ENCODE results near the gene RNASEH1.
"Not testable (repeated sequence)": the region's sequence is repeated elsewhere in the genome, so short reads cannot be mapped to it uniquely, and the experiment has no call there.

Gene RNASEH1

DNA sequence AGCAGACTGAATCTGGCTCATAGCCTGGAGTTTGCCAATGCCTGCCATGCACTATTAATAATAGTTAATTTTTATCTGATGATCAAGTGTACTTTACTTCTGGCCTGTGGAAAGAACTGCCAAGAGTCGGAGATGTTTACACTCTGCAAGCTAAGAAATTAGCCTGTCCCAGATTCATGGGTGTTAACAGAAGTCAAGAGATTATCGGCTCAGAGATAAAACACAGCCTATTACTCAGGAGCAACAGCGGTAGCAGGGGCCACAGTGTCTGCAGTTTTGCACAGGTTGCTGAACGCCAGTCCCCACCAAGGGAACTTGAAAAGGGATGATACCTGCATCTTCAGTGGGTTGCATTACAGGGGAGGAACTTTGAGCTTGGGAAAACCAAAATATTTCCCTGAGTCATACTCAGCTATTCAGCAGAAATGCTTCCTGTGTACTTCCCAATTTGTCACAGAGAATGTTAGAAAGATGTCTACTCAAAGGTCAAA, 34.5 kb downstream of the RNASEH1 start:
- FAIRE-seq, result no peak
- DNase-seq (ENCODE audit: extremely low spot score, insufficient read length, low read depth), result no peak

DNA sequence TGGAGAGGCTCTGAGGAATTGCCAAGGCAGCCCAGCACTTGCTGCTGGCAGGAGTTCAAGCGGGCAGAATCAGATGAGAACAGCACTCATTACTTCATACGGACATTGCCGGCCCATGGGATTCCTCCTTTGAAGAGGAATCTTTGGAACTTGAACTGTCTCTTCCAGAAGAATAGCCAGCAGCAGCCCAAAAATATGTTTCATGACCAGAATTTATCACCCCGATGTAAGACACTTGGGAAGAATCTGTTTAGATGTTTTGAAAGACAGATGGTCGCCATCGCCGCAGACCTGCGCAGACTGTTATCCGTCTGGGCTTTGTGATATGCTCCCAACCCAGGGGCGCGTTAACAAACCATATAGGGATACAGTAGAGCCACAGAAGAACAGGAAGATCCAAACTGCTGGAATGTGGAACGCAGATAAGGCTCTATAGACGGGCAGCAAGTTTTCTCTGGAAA, 35.1 kb downstream of the RNASEH1 start:
- DNase-seq (ENCODE audit: extremely low spot score, insufficient read length, low read depth) (no peak), FAIRE-seq (no peak)

DNA sequence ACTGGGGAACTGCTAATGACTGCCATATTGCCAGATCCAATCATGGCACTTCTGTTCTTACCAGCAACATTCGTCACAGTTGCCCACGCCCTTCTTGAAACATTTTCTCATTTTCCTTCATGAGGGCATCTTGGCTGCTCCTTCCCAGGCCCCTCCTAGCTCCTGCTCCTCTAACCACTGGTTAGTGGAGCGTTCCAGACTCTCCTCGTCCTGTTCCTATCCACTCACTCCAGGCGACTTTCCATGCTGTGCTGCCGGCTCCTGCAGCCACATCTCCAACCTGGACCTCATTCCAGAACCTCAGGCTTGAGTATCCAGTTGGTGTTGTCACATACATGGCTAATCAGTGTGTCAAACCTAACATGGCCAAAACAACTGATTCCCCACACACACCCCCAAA, 37.5 kb downstream of the RNASEH1 start:
- DNase-seq (ENCODE audit: extremely low spot score, insufficient read length, low read depth) (no peak), FAIRE-seq (no peak)

DNA sequence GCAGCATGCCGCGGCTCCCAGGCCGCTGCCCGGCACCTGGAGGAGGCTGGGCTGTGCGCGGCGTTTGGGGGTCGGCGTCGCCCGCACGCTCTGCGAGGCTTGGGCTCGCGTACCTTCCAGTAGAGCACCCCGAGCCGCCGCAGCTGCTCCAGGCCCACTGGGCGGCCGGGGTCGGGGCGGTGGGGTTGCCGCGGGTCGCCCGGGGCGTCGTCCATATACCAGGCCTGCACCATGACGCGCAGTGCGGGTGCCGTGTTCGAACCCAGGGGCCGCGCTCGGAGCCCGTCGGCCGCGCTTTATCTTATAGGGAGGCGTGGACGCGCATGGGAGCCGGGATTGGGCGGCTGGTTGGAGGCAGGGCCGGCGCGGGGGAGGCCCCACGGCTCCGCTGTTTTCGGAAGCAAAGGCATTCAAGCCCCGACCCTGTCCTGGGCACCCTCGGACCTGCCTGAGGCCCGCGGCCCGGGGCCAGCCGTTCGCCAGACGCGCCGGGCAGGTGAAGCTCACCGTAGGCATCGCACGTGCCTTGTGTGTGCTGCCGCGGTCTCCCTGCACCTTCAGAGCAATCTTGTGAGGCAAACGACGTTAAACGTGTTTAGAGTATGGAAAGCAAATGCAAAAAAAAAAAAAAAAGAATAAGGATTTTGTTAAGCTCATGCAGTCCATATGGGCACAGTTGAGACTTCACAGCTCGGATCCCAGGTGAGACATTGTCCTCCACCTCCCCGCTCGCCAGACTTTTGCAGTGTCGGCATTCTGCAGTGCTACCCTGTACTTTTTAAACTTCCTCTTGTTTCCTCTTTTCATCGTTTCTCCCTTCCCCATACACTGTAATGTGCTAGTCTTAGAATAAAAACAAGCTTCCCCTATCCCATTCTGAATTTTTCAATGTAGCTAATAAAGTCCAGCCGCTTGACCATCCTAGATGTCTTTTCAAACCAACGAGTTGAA, 38.6 kb downstream of the RNASEH1 start, which contains the start of gene ADI1:
ADI1 (minus strand) TSS at position 277 of the 951 bp plus-strand sequence; CDS start at position 233, 44 bp downstream.
- FAIRE-seq, result no peak

GRCh38 chr2:3518496-3519254, 39.5 kb downstream of the RNASEH1 start:
- FAIRE-seq, result peak; percentile 80

More for the DNA sequence above, 38.6 kb downstream of the RNASEH1 start, which contains the start of gene ADI1:
- peak; percentile 62 for DNase-seq (ENCODE audit: extremely low spot score, insufficient read length, low read depth)

GRCh38 chr2:3517948-3518495, 40.1 kb downstream of the RNASEH1 start:
- DNase-seq (ENCODE audit: extremely low spot score, insufficient read length, low read depth), result no peak

More at GRCh38 chr2:3518496-3519254, 39.5 kb downstream of the RNASEH1 start:
- DNase-seq (ENCODE audit: extremely low spot score, insufficient read length, low read depth), result peak; percentile 99

GRCh38 chr2:3516831-3517230, 41.3 kb downstream of the RNASEH1 start:
- no peak for DNase-seq (ENCODE audit: extremely low spot score, insufficient read length, low read depth)
- no peak for FAIRE-seq

More at GRCh38 chr2:3517948-3518495, 40.1 kb downstream of the RNASEH1 start:
- no peak for FAIRE-seq

- FAIRE-seq; DNase-seq (ENCODE audit: extremely low spot score, insufficient read length, low read depth): not testable (repeated sequence)
Observed at GRCh38 chr2:3515438-3515837, 42.7 kb downstream of the RNASEH1 start.

- DNase-seq (ENCODE audit: extremely low spot score, insufficient read length, low read depth), result no peak
- FAIRE-seq, result no peak
Observed at GRCh38 chr2:3513026-3513810, 44.9 kb downstream of the RNASEH1 start.

DNA sequence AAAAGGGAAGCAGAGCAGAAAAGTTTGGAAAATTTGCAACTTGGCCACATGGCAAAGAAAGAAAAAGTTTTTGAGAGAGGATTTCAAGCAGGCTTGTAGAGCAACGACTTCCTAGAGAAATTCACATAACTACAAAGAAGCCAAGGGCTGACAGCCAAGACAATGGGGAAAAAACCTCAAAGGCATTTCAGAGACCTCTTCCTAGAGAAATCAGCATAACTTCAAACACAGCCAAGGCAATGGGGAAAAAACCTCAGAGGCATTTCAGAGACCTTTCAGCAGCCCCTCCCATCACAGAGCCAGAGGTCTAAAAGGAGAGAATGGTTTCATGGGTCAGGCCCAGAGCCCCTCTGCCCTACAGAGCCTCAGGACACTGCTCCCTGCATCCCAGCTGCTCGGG, 46.0 kb downstream of the RNASEH1 start:
- FAIRE-seq (no peak), DNase-seq (ENCODE audit: extremely low spot score, insufficient read length, low read depth) (no peak)

DNA sequence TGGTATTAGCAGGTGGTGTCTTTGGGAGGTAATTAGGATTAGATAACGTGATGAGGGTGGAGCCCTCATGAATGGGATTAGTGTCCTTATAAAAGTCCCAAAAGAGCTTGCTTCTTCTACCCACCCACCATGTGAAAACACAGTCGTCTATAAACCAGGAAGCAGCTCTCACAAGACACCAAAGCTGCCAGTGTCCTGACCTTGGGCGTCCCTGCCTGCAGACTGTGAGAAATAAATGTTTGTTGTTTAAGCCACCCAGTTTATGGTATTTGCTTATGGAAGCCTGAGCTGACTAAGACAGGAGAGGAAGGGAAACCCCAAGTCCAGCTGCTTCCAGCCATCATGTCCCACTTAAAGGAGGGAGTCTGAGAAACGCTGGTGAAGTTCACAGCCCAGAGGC, 52.4 kb downstream of the RNASEH1 start:
- FAIRE-seq (no peak), DNase-seq (ENCODE audit: extremely low spot score, insufficient read length, low read depth) (no peak)

- DNase-seq (ENCODE audit: extremely low spot score, insufficient read length, low read depth) (no peak), FAIRE-seq (no peak)
Observed at GRCh38 chr2:3504741-3505140, 53.4 kb downstream of the RNASEH1 start.

DNA sequence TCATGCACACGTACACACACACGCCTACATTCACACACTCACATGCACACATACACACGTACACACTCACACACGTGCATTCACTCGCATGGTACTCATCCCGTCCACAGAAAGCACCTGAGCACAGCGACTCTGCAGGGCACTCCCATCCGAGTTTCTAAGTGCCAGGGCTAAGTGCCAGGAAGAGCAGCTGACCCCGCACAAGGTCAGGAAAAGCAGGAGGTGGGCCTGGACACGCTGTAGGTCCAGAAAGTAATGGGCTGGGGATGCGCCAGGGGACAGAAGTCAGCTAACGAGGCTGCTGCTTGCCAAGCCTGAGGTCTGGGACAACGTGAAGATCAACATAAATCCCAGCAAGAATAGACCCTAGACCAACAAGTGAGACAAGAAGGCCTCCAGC, 54.6 kb downstream of the RNASEH1 start:
- FAIRE-seq (no peak), DNase-seq (ENCODE audit: extremely low spot score, insufficient read length, low read depth) (no peak)

DNA sequence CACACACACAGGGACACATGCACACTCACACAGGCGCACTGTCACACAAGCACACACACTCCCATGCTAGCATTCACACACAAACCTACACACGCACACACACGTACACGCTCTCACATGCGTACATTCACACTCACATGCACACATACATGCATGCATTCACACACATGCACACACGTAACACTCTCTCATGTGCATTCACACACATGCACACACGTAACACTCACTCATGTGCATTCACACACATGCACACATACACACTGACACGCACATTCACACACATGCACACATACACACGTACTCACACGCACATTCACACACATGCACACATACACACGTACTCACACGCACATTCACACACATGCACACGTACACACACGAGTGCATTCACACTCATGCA, 55.1 kb downstream of the RNASEH1 start:
- DNase-seq (ENCODE audit: extremely low spot score, insufficient read length, low read depth) (no peak), FAIRE-seq (no peak)

DNA sequence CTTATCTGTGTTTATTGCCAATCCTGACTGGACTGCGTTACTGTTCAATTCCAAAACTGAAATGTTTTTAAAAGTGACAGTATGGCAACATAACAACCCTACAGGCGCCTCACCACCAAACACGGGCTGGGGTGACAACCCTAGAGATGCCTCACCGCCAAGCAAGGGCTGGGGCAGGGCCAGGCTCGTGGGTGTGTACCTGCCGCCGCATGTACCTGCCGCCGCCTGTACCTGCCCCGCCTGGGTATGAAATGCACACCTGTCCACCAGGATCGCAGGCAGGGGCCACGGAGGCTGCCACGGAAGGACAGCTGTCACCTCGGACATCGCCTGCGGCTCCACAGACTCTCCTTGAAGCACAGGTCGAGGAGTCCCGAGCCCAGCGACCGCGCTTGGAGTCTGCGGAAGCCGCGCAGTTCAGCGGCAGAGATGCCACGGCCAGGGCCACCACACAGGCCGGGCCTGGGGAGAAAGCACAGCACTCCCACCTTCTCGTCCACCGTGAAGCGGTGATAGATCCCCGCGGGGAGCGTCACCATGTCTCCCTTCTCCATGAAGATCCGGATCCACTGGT, 57.7 kb downstream of the RNASEH1 start:
- no peak for FAIRE-seq

DNA sequence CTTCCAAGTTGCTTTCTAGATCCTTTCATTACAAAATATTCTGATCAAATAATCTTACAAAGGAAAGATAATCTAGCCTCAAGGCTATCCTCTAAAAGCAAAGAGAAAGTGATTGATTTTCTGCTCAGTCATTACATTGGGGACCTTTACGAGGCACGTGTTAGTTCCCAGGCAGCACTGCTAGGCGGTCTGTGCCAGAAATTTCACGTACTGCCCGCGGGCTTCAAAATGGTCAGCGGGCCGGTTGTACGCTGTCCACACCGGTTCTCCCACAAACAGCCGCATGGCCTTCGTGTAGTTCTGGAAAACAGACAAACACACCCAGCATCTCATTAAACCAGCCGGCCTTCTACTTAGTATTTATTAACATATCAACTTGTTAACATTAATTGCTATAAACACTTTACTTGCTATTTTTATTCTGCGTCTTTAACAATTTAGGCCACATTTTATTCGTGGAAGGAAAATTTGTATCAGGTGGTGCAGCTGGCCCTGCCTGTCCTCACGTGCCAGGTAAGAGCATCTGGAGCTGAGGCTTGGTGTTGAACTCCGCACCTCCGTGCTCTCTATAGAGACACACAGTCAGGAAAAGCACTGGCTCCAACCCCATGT, 59.2 kb downstream of the RNASEH1 start:
- FAIRE-seq, result no peak
- no peak for DNase-seq (ENCODE audit: extremely low spot score, insufficient read length, low read depth)

More for the DNA sequence above, 57.7 kb downstream of the RNASEH1 start:
- DNase-seq (ENCODE audit: extremely low spot score, insufficient read length, low read depth), result no peak

DNA sequence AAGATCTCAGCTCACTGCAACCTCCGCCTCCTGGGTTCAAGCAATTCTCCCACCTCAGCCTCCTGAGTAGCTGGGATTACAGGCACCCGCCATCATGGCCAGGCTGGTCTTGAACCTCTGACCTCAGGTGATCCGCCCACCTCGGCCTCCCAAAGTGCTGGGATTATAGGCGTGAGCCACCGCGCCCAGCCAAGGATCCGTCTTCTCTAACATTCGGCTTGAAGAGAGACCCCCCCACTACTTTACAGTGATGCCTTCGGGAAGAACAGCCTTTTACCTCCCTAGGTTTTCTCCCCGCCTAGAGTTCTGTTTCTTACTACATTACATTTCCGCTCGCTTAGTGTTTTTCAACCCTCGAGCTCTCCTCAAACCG, 61.4 kb downstream of the RNASEH1 start:
- FAIRE-seq; DNase-seq (ENCODE audit: extremely low spot score, insufficient read length, low read depth): not testable (repeated sequence)

All from GM18507 (cell line).